GM12878 (cell line): ENCODE results near the gene BNC2.

Experiments
- EED ChIP-seq: sonication (generic); IDR thresholded peaks from 2 replicates; pipeline ENCODE4 v1.6.1; 2016; ENCODE audit warnings: antibody characterized with exemption, low read depth
- EZH2 ChIP-seq: IDR thresholded peaks from 2 replicates; pipeline ENCODE4 v1.6.1; 2012; ENCODE audit warnings: low read depth, mild to moderate bottlenecking, control low read depth, inconsistent platforms, low read length, borderline replicate concordance; ENCODE audit not compliant: control insufficient read depth
- GATAD2B ChIP-seq: fragments of 450-650 bp; conservative IDR thresholded peaks from 2 replicates; pipeline ENCODE4 v1.6.1; 2017; ENCODE audit warnings: low read depth, mild to moderate bottlenecking, moderate library complexity
- POLR2AphosphoS5 ChIP-seq: IDR thresholded peaks from 2 replicates; pipeline ENCODE4 v1.6.1; 2011; ENCODE audit warnings: mild to moderate bottlenecking, low read length, inconsistent platforms
- SPI1 ChIP-seq: IDR thresholded peaks from 2 replicates; pipeline ENCODE4 v1.6.1; 2011; ENCODE audit warnings: low read depth, mild to moderate bottlenecking, low read length, moderate library complexity, borderline replicate concordance; ENCODE audit not compliant: insufficient read depth
- TF ChIP-seq, protein P1 (sequence below), 3 experiments: IDR thresholded peaks in 2 of 3; conservative IDR thresholded peaks in 1 of 3; 2 replicates each; pipeline ENCODE4 v1.5.1; 2011; ENCODE audit warnings: low read depth in 3 of 3, low read length in 3 of 3, mild to moderate bottlenecking in 3 of 3, control low read depth in 2 of 3, moderate library complexity in 2 of 3, inconsistent platforms in 1 of 3, mixed read lengths in 1 of 3; ENCODE audit not compliant: control insufficient read depth in 2 of 3, insufficient read depth in 1 of 3; ENCODE audit errors: extremely low read depth in 1 of 3

DNA sequence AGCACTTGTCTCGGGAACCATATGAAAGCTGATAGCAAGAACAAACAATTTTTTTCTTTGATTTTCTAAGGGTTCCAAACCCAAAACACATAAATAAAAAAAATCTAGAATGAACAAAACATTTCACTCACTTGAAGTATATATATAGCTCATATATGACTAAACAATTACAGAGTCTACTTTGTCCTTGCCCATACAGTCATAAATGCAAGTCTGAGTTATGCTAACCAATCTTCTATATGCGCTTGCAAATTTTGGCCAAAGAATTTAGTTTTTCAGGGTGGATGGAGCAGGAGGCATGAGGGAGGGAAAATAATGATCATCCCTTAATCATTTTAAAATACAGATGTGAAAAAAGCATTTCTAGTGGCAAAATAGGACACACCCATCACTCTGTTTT, 370.1 kb downstream of the BNC2 start:
- TF ChIP-seq, protein P1, sequence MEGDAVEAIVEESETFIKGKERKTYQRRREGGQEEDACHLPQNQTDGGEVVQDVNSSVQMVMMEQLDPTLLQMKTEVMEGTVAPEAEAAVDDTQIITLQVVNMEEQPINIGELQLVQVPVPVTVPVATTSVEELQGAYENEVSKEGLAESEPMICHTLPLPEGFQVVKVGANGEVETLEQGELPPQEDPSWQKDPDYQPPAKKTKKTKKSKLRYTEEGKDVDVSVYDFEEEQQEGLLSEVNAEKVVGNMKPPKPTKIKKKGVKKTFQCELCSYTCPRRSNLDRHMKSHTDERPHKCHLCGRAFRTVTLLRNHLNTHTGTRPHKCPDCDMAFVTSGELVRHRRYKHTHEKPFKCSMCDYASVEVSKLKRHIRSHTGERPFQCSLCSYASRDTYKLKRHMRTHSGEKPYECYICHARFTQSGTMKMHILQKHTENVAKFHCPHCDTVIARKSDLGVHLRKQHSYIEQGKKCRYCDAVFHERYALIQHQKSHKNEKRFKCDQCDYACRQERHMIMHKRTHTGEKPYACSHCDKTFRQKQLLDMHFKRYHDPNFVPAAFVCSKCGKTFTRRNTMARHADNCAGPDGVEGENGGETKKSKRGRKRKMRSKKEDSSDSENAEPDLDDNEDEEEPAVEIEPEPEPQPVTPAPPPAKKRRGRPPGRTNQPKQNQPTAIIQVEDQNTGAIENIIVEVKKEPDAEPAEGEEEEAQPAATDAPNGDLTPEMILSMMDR (IDR thresholded peaks at IDR 0.05 in 2 of 3, conservative IDR thresholded peaks at IDR 0.05 in 1 of 3; ENCODE audit: control insufficient read depth in 2 of 3, extremely low read depth in 1 of 3, insufficient read depth in 1 of 3, low read depth in 3 of 3, low read length in 3 of 3) = no peak
- TF ChIP-seq POLR2AphosphoS5 = no peak
- TF ChIP-seq EED = no peak
- TF ChIP-seq SPI1 = no peak
- no peak for TF ChIP-seq EZH2
- TF ChIP-seq GATAD2B = no peak
